IMR-90 (cell line): ENCODE data around the gene HPSE2. TPM values are rescaled to one million over a fixed set of nuclear protein-coding genes. Genes with fewer than 3 reads are reported as not detected.

Experiments used
- ATAC-seq: fragments of 200-7000 bp; cut with Tn5 transposase; 2 replicates; pipeline ENCODE4 v1.9.1; 2020; ENCODE audit warnings: low read depth, mild to moderate bottlenecking, moderate library complexity
- BruUV-seq: library from RNA; stranded (reverse); fragments of 400-500 nt; replicated peaks from 2 replicates; lab custom pipeline; 2021; lab: Mats Ljungman, UMichigan
- CTCF ChIA-PET: fragments of 300-600 bp; formaldehyde crosslinking; extraction: SDS; loops from one replicate; lab custom pipeline; 2021; ENCODE audit warnings: antibody characterized with exemption; lab: Yijun Ruan, JAX
- POLR2A ChIA-PET: fragments of 300-600 bp; sonication (Branson Sonifier 250); formaldehyde crosslinking; loops from one replicate; lab custom pipeline; 2022; ENCODE audit warnings: antibody characterized with exemption; ENCODE audit not compliant: unreplicated experiment; lab: Charles Lee
- DNase-seq: peaks from one replicate; pipeline ENCODE4 v3.0.0; 2013
- H2AFZ ChIP-seq: replicated peaks from 2 replicates; pipeline ENCODE3; 2013; ENCODE audit warnings: low read length, mild to moderate bottlenecking; ENCODE audit not compliant: poor library complexity
- H2AK5ac ChIP-seq: 2 replicates; pipeline ENCODE4 v1.6.1; 2013; ENCODE audit warnings: low read depth, low read length, inconsistent platforms
- H2AK9ac ChIP-seq: replicated peaks from 2 replicates; pipeline ENCODE3; 2013; ENCODE audit warnings: mild to moderate bottlenecking, low read depth, low read length, moderate library complexity; ENCODE audit not compliant: poor library complexity
- H2BK120ac ChIP-seq: 2 replicates; pipeline ENCODE4 v1.6.1; 2013; ENCODE audit warnings: low read depth, low read length, inconsistent platforms
- H2BK15ac ChIP-seq: 3 replicates; pipeline ENCODE4 v1.6.1; 2013; ENCODE audit warnings: low read depth, low read length, inconsistent platforms
- H2BK20ac ChIP-seq: 2 replicates; pipeline ENCODE4 v1.6.1; 2013; ENCODE audit warnings: low read depth, mild to moderate bottlenecking, inconsistent platforms, low read length, moderate library complexity
- H2BK5ac ChIP-seq: 2 replicates; pipeline ENCODE4 v1.6.1; 2013; ENCODE audit warnings: mild to moderate bottlenecking, low read depth, low read length, inconsistent platforms; ENCODE audit not compliant: poor library complexity, severe bottlenecking
- H3K14ac ChIP-seq: replicated peaks from 2 replicates; pipeline ENCODE4 v1.6.1; 2013; ENCODE audit warnings: low read depth, low read length, inconsistent platforms
- H3K18ac ChIP-seq: 2 replicates; pipeline ENCODE4 v1.6.1; 2013; ENCODE audit warnings: low read depth, low read length, control low read depth
- H3K23ac ChIP-seq: 2 replicates; pipeline ENCODE4 v1.6.1; 2013; ENCODE audit warnings: low read depth, low read length, inconsistent platforms
- H3K27ac ChIP-seq: 2 replicates; pipeline ENCODE4 v1.5.1; 2013; ENCODE audit warnings: mild to moderate bottlenecking, control low read depth, low read length; ENCODE audit not compliant: insufficient read depth
- H3K27me3 ChIP-seq: 2 replicates; pipeline ENCODE4 v1.6.1; 2013; ENCODE audit warnings: low read length; ENCODE audit not compliant: control insufficient read depth, insufficient read depth
- H3K36me3 ChIP-seq: 2 replicates; pipeline ENCODE4 v1.6.1; 2013; ENCODE audit warnings: low read length, mixed read lengths; ENCODE audit not compliant: control insufficient read depth, insufficient read depth
- H3K4ac ChIP-seq: 2 replicates; pipeline ENCODE4 v1.6.1; 2013; ENCODE audit warnings: low read depth, low read length, inconsistent platforms
- H3K4me1 ChIP-seq: 2 replicates; pipeline ENCODE4 v1.6.1; 2013; ENCODE audit warnings: low read length, mixed read lengths; ENCODE audit not compliant: control insufficient read depth, insufficient read depth
- H3K4me2 ChIP-seq: 2 replicates; pipeline ENCODE4 v1.6.1; 2013; ENCODE audit warnings: low read depth, mild to moderate bottlenecking, control low read depth, low read length, moderate library complexity
- H3K4me3 ChIP-seq: 2 replicates; pipeline ENCODE4 v1.5.1; 2013; ENCODE audit warnings: low read depth, mild to moderate bottlenecking, control low read depth, low read length, moderate library complexity; ENCODE audit not compliant: insufficient read depth
- H3K56ac ChIP-seq: 2 replicates; pipeline ENCODE4 v1.6.1; 2013; ENCODE audit warnings: low read length, inconsistent platforms; ENCODE audit not compliant: insufficient read depth; ENCODE audit errors: extremely low read depth
- H3K79me1 ChIP-seq, 2 experiments: 2 replicates each; pipeline ENCODE4 v1.6.1; 2013; ENCODE audit warnings: low read length in 2 of 2, inconsistent platforms in 1 of 2, low read depth in 1 of 2
- H3K9ac ChIP-seq: 2 replicates; pipeline ENCODE4 v1.6.1; 2013; ENCODE audit warnings: low read depth, low read length, control low read depth
- H3K9me1 ChIP-seq: 2 replicates; pipeline ENCODE4 v1.6.1; 2013; ENCODE audit warnings: low read length, inconsistent platforms; ENCODE audit not compliant: insufficient read depth
- H3K9me3 ChIP-seq: 2 replicates; pipeline ENCODE4 v1.6.1; 2013; ENCODE audit warnings: low read length; ENCODE audit not compliant: control insufficient read depth, insufficient read depth
- H4K20me1 ChIP-seq: 2 replicates; pipeline ENCODE4 v1.6.1; 2013; ENCODE audit warnings: low read length, inconsistent platforms; ENCODE audit not compliant: insufficient read depth
- H4K5ac ChIP-seq: 2 replicates; pipeline ENCODE4 v1.6.1; 2013; ENCODE audit warnings: mild to moderate bottlenecking, low read depth, low read length, control low read depth
- H4K8ac ChIP-seq, 2 experiments: 2 replicates each; pipeline ENCODE4 v1.6.1; 2013; ENCODE audit warnings: low read depth in 2 of 2, low read length in 2 of 2, control low read depth in 1 of 2, inconsistent platforms in 1 of 2
- H4K91ac ChIP-seq: 2 replicates; pipeline ENCODE4 v1.6.1; 2013; ENCODE audit warnings: low read depth, low read length, inconsistent platforms; ENCODE audit not compliant: insufficient read depth
- CEBPB ChIP-seq: IDR thresholded peaks from 2 replicates; pipeline ENCODE4 v1.6.1; 2012; ENCODE audit warnings: low read depth, low read length, improper control_type of control experiment
- CHD1 ChIP-seq: IDR thresholded peaks from 2 replicates; pipeline ENCODE4 v1.6.1; 2012; ENCODE audit warnings: low read depth, low read length, improper control_type of control experiment
- CTCF ChIP-seq: conservative IDR thresholded peaks from 2 replicates; pipeline ENCODE4 v1.5.1; 2012; ENCODE audit warnings: mild to moderate bottlenecking, low read depth, low read length, improper control_type of control experiment
- ELK1 ChIP-seq: fragments of 150-350 bp; IDR thresholded peaks from 2 replicates; pipeline ENCODE4 v1.6.1; 2016; ENCODE audit warnings: low read depth, mild to moderate bottlenecking, low read length, moderate library complexity, borderline replicate concordance
- FOS ChIP-seq: fragments of 150-350 bp; IDR thresholded peaks from 2 replicates; pipeline ENCODE4 v1.6.1; 2016; ENCODE audit warnings: low read depth, low read length
- MAFK ChIP-seq: IDR thresholded peaks from 2 replicates; pipeline ENCODE4 v1.6.1; 2012; ENCODE audit warnings: low read depth, low read length, improper control_type of control experiment
- MAZ ChIP-seq: IDR thresholded peaks from 2 replicates; pipeline ENCODE4 v1.6.1; 2012; ENCODE audit warnings: low read depth, mild to moderate bottlenecking, low read length, improper control_type of control experiment, moderate library complexity, borderline replicate concordance
- MXI1 ChIP-seq: IDR thresholded peaks from 2 replicates; pipeline ENCODE4 v1.6.1; 2012; ENCODE audit warnings: low read depth, mild to moderate bottlenecking, low read length, moderate library complexity, borderline replicate concordance
- RFX5 ChIP-seq: IDR thresholded peaks from 2 replicates; pipeline ENCODE4 v1.8.0; 2012; ENCODE audit warnings: low read depth, mild to moderate bottlenecking, low read length, moderate library complexity
- USF2 ChIP-seq: fragments of 150-350 bp; IDR thresholded peaks from 2 replicates; pipeline ENCODE4 v1.6.1; 2017; ENCODE audit warnings: mild to moderate bottlenecking, antibody characterized with exemption, low read length, low read depth
- WGBS, 2 experiments: methylation state at CpG; one replicate each; pipeline versions ENCODE4 v1.1.5 to v1.1.7; 2013; ENCODE audit warnings: missing lambda C conversion rate in 2 of 2; ENCODE audit not compliant: insufficient read length in 1 of 2; ENCODE audit errors: extremely low coverage in 2 of 2; 5-methylcytosine and 5-hydroxymethylcytosine counted together
- dilution Hi-C: fragments of 300-500 bp; cut with HindIII; formaldehyde crosslinking; loops from one replicate; pipeline ENCODE4 v1.14.3; 2018; ENCODE audit warnings: low sequenced_read_pairs; ENCODE audit not compliant: unreplicated experiment
- in situ Hi-C: fragments of 300-500 bp; cut with MboI; formaldehyde crosslinking; loops from 3 replicates; pipeline ENCODE4 v1.14.3; 2019; ENCODE audit warnings: low sequenced_read_pairs, inconsistent platforms, mixed read lengths
- intact Hi-C: fragments of 100-400 bp; cut with micrococcal nuclease; formaldehyde crosslinking; loops from 2 replicates; pipeline ENCODE4 v1.10.0; 2022
- polyA plus RNA-seq, 3 experiments: library from polyadenylated mRNA; depleted of rRNA; stranded (reverse); fragments of >200 nt; gene quantifications; 2 replicates each; pipeline ENCODE4 v1.2.3, GENCODE V29; 2012; ENCODE audit warnings: low replicate concordance in 1 of 3
- total RNA-seq: library from RNA; depleted of rRNA; stranded (reverse); fragments of >200 nt; gene quantifications from 2 replicates; pipeline ENCODE4 v1.2.3, GENCODE V29; 2012

Gene HPSE2
- total and polyA plus RNA-seq, 2 of the 4 experiments (the other 2 are of a cell fraction) = not detected

- no peak overlapping the region for H3K4me2 ChIP-seq
- no peak overlapping the region for H4K8ac ChIP-seq
- no peak overlapping the region for H3K9ac ChIP-seq
- H3K23ac ChIP-seq = no peak overlapping the region
- no peaks in the 10 kb centered on the region for H4K20me1 ChIP-seq
- no peak overlapping the region for H2AK9ac ChIP-seq
- intact Hi-C loops (no loop called here), dilution Hi-C loops (no loop called here), in situ Hi-C loops (no loop called here)
- no peak overlapping the region for H2AFZ ChIP-seq
- BruUV-seq = no TSS peak
- TF ChIP-seq USF2 = no peak
- TF ChIP-seq RFX5 = no peak
- TF ChIP-seq CHD1 = no peak
- TF ChIP-seq MXI1 = no peak
- no peak for TF ChIP-seq CEBPB
- TF ChIP-seq ELK1 = no peak
- TF ChIP-seq MAFK = no peak
- no peak for TF ChIP-seq CTCF
- no peak for TF ChIP-seq FOS
- no peak for TF ChIP-seq MAZ
- no peak overlapping the region for H2BK15ac ChIP-seq
- H2BK20ac ChIP-seq = no peak overlapping the region
- no peaks in the 10 kb centered on the region for H3K79me1 ChIP-seq
- no peak overlapping the region for H3K14ac ChIP-seq
- H4K91ac ChIP-seq = no peak overlapping the region
- H3K4me3 ChIP-seq = no peak overlapping the region
- H2BK120ac ChIP-seq = no peak overlapping the region
- no peak overlapping the region for H4K5ac ChIP-seq
- no peak for ATAC-seq
- H3K18ac ChIP-seq = no peak overlapping the region
- H3K36me3 ChIP-seq = no peaks in the 10 kb centered on the region
- H2BK5ac ChIP-seq = no peak overlapping the region
- no peak overlapping the region for H3K27ac ChIP-seq
- no peaks in the 10 kb centered on the region for H3K9me3 ChIP-seq
- CTCF ChIA-PET = no interaction called here
- H3K56ac ChIP-seq = no peak overlapping the region
- H2AK5ac ChIP-seq = no peak overlapping the region
- H3K4me1 ChIP-seq = no peaks in the 10 kb centered on the region
- H3K27me3 ChIP-seq = no peaks in the 10 kb centered on the region
- no peak overlapping the region for H3K4ac ChIP-seq
- POLR2A ChIA-PET = no interaction called here
- DNase-seq = no peak
- WGBS, 2 experiments = no CpG with 5 or more reads among the region's 1 CpG
- no peaks in the 10 kb centered on the region for H3K9me1 ChIP-seq
Measured at GRCh38 chr10:99080275-99080945, 155.2 kb downstream of the HPSE2 start.
